Endodermal cell (in vitro differentiated cells): Measurements from ENCODE around the gene IMPDH1. TPM values are rescaled to one million over a fixed set of nuclear protein-coding genes. Genes with fewer than 3 reads are reported as not detected.
A peak's percentile ranks its signal among the peaks of the same experiment; 100 is the strongest.

Source experiments
- DNase-seq: peaks from one replicate; pipeline ENCODE4 v3.0.0-alpha.2; 2017
- H3K27ac ChIP-seq: 2 replicates; pipeline ENCODE4 v1.5.1; 2013; ENCODE audit warnings: mild to moderate bottlenecking, low read depth, low read length, moderate library complexity
- H3K27me3 ChIP-seq: 2 replicates; pipeline ENCODE4 v1.6.1; 2013; ENCODE audit warnings: mild to moderate bottlenecking, low read length, moderate library complexity; ENCODE audit not compliant: insufficient read depth, control insufficient read depth, poor library complexity, severe bottlenecking
- H3K36me3 ChIP-seq: 2 replicates; pipeline ENCODE4 v1.7.0; 2013; ENCODE audit warnings: mild to moderate bottlenecking, low read length, moderate library complexity; ENCODE audit not compliant: control insufficient read depth, insufficient read depth
- H3K4me1 ChIP-seq: one replicate; pipeline ENCODE4 v1.7.0; 2013; ENCODE audit warnings: low read length; ENCODE audit not compliant: control insufficient read depth, insufficient read depth
- H3K4me3 ChIP-seq: 2 replicates; pipeline ENCODE4 v1.5.1; 2013; ENCODE audit warnings: mild to moderate bottlenecking, low read length, moderate library complexity
- H3K9ac ChIP-seq: 2 replicates; pipeline ENCODE4 v1.6.1; 2013; ENCODE audit warnings: mild to moderate bottlenecking, low read length, moderate library complexity; ENCODE audit not compliant: poor library complexity, severe bottlenecking; ENCODE audit errors: extremely low read depth
- H3K9me3 ChIP-seq: 2 replicates; pipeline ENCODE4 v1.6.1; 2013; ENCODE audit warnings: mild to moderate bottlenecking, low read length, moderate library complexity; ENCODE audit not compliant: control insufficient read depth
- H3K27ac Mint-ChIP-seq: 2 replicates; pipeline ENCODE4 v1.8.0; 2020; ENCODE audit warnings: mixed read lengths
- H3K27me3 Mint-ChIP-seq: 2 replicates; pipeline ENCODE4 v1.8.0; 2021; ENCODE audit warnings: mild to moderate bottlenecking, mixed read lengths; ENCODE audit not compliant: insufficient read depth
- H3K36me3 Mint-ChIP-seq: 2 replicates; pipeline ENCODE4 v1.8.0; 2020; ENCODE audit warnings: low read depth, mixed read lengths
- H3K4me1 Mint-ChIP-seq: 2 replicates; pipeline ENCODE4 v1.8.0; 2020; ENCODE audit warnings: mixed read lengths
- H3K4me3 Mint-ChIP-seq: 2 replicates; pipeline ENCODE4 v1.8.0; 2020; ENCODE audit warnings: mild to moderate bottlenecking, moderate library complexity, mixed read lengths
- H3K9me3 Mint-ChIP-seq: 2 replicates; pipeline ENCODE4 v1.8.0; 2020; ENCODE audit warnings: mild to moderate bottlenecking, mixed read lengths
- CTCF ChIP-seq: fragments of 200-600 bp; sonication (generic); conservative IDR thresholded peaks from 2 replicates; pipeline ENCODE4 v1.5.0; 2021; ENCODE audit warnings: antibody characterized with exemption, mild to moderate bottlenecking
- WGBS, 2 experiments: methylation state at CpG; one replicate each; pipeline versions ENCODE4 v1.1.5 to v1.1.7; 2013; ENCODE audit warnings: missing lambda C conversion rate in 2 of 2, mixed read lengths in 1 of 2; ENCODE audit not compliant: insufficient coverage in 1 of 2, insufficient read length in 1 of 2; 5-methylcytosine and 5-hydroxymethylcytosine counted together
- total RNA-seq, 2 donors: library from RNA; stranded (reverse); fragmentation: NEBNext Ultra II Directional in 1 of 2; extraction: Animal tissue kit (Norgen Biotek cat#: 25700) in 1 of 2; gene quantifications; 2 replicates in 1 of 2; 3 replicates in 1 of 2; pipeline ENCODE4 v1.2.1, GENCODE V29; 2021

IMPDH1 gene
- total RNA-seq, 2 donors from 2014 or later: 13.4 to 16.5 TPM

- Histone ChIP-seq H3K36me3 (no peaks in the 10 kb centered on the region), H3K4me1 (peaks cover 6% of the 10 kb centered on the region), H3K9me3 (no peaks in the 10 kb centered on the region), H3K27me3 (no peaks in the 10 kb centered on the region), H3K9ac (no peak overlapping the region), H3K4me3 (no peak overlapping the region), H3K27ac (no peak overlapping the region)
- Mint-ChIP-seq H3K4me3 (no peak overlapping the region), H3K36me3 (no peaks in the 10 kb centered on the region), H3K4me1 (peaks cover 12% of the 10 kb centered on the region), H3K27ac (no peak overlapping the region), H3K9me3 (no peaks in the 10 kb centered on the region), H3K27me3 (peaks cover 11% of the 10 kb centered on the region)
- peak; percentile 63 for DNase-seq
- TF ChIP-seq CTCF: peak; percentile 90
- WGBS, 2 experiments: 15 to 30% methylated on average over 5 to 7 of the region's 7 CpGs
These were observed 17.6 kb upstream of the IMPDH1 start for GRCh38 chr7:128427289-128427891.

- Mint-ChIP-seq H3K27ac (no peak overlapping the region), H3K9me3 (no peaks in the 10 kb centered on the region), H3K36me3 (no peaks in the 10 kb centered on the region), H3K27me3 (peaks cover 13% of the 10 kb centered on the region), H3K4me1 (no peaks in the 10 kb centered on the region), H3K4me3 (no peak overlapping the region)
- H3K4me3 ChIP-seq: no peak overlapping the region
- TF ChIP-seq CTCF: peak; percentile 96
- no peak overlapping the region for H3K27ac ChIP-seq
- H3K4me1 ChIP-seq: no peaks in the 10 kb centered on the region
- 48 to 51% methylated on average over 4 of the region's 4 CpGs for WGBS, 2 experiments
- no peaks in the 10 kb centered on the region for H3K36me3 ChIP-seq
- peak; percentile 93 for DNase-seq
- H3K9me3 ChIP-seq: no peaks in the 10 kb centered on the region
- no peak overlapping the region for H3K9ac ChIP-seq
- no peaks in the 10 kb centered on the region for H3K27me3 ChIP-seq
These were observed 16.1 kb upstream of the IMPDH1 start for GRCh38 chr7:128425850-128426249.

- Mint-ChIP-seq H3K9me3 (no peaks in the 10 kb centered on the region), H3K27ac (no peak overlapping the region)
These were observed 15.0 kb upstream of the IMPDH1 start for GRCh38 chr7:128424686-128425275.

More at GRCh38 chr7:128424686-128425275, 15.0 kb upstream of the IMPDH1 start:
- H3K4me1 ChIP-seq: no peaks in the 10 kb centered on the region
- H3K27me3 Mint-ChIP-seq: peaks cover 16% of the 10 kb centered on the region
- no peak for TF ChIP-seq CTCF
- H3K4me3 ChIP-seq: no peak overlapping the region
- no peaks in the 10 kb centered on the region for H3K4me1 Mint-ChIP-seq
- no peak overlapping the region for H3K4me3 Mint-ChIP-seq
- peaks cover 5% of the 10 kb centered on the region for H3K27me3 ChIP-seq
- H3K36me3 ChIP-seq: no peaks in the 10 kb centered on the region
- no peak overlapping the region for H3K27ac ChIP-seq
- no peak for DNase-seq
- no peaks in the 10 kb centered on the region for H3K9me3 ChIP-seq
- no CpG with 5 or more reads among the region's 1 CpG for WGBS, 2 experiments
- H3K9ac ChIP-seq: no peak overlapping the region
- H3K36me3 Mint-ChIP-seq: no peaks in the 10 kb centered on the region
